ENCODE results near the gene CDCA5.

Gene CDCA5

DNA sequence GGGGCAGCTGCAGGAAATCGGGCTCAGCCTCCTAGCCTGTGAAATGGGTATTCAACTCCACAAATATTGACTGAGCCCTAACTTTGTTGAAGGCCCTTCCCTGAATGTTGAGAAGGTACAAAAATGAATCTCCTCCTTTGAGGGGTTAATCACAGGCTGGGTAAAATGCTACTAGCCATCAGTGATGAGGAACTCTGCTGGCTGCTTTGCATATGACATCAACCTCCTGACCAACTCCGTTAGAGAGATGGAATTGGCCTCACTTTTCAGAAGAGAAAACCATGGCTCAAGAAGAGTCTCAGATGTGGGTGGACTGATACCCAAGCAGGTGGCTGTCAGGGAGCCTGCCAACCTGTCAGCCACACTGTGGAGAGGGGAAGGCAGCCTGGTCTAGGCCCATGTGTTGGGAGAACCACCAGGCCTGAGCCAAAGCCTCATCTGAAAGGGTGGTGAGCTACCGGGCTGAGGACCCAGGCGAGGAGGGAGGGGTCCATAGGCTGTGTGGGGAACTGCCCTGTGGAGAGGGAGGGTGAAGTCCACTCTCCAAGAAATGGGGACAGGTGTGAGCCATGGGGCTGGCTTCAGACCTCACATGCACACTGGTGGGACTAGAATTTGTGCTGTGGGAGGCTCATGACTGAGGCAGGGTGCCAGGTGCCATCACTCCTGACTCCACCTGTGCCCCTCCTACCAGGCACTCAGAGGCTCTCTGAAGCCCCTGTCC lies 11.8 kb downstream of the CDCA5 start:
- no peak for DNase-seq (ENCODE audit: low spot score)

DNA sequence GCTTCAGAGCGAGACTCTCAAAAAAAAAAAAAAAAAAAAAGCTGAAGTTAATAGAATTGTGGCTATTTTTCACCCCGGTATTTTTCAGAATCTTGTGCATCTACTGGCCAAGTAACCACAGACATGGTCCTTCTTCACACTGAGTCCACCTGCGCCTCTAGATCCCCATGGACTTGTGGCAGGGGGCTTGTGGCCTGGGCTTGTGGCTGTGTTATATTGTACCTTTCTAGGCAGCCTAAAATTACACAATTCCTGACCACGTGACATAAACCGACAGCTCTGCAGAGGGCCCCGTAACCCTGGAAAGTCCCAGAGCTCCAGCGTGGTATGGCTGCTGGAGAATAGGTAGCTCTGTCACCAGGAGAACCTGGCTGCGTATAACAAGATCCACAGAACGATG lies 14.6 kb downstream of the CDCA5 start:
- no peak for DNase-seq (ENCODE audit: low spot score)

DNA sequence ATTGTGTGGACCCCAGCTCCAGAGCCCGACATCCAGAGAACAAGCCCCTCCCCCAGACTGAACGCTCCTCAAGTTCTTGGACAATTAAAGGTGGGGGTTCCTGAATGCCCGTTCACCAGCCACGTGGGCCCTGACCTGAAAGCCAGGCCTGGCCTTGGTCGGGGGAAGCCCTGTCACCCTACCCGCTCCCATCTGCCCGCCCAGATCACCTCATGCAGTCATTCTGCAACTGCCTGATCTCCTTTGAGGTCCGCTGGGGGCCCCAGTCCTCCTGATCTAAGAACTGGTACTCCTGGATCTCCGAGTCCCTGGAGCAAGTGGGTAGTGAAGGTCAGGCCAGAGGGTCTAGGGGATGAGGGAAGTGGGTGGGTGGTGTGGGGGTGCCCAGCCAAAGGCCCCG lies 16.4 kb downstream of the CDCA5 start:
- DNase-seq (ENCODE audit: low spot score) = no peak

DNA sequence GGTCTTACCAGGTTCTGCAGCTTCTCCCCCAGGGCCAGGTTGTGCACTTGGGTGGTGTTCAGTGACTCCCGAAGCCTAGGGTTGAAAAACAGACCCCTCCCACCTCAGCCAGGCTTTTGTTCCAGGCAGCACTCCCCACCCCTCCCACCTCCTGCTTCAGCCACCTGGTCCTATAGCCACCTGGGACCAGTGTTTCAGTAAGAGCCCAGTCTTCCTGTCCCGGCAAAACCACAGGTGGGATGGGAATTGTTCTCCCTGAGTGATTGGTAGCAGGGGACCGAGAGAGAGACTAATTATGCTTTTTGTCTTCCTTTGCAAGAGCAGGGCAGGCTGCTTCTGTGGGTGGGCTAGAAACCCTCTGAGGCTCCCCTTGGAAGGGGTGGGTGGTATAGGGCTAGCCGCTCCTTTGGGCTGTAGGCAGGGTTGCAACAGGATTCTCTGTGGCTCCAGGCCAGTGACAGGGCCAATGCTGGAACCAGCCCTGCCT lies 17.0 kb downstream of the CDCA5 start:
- DNase-seq (ENCODE audit: low spot score) = no peak

DNA sequence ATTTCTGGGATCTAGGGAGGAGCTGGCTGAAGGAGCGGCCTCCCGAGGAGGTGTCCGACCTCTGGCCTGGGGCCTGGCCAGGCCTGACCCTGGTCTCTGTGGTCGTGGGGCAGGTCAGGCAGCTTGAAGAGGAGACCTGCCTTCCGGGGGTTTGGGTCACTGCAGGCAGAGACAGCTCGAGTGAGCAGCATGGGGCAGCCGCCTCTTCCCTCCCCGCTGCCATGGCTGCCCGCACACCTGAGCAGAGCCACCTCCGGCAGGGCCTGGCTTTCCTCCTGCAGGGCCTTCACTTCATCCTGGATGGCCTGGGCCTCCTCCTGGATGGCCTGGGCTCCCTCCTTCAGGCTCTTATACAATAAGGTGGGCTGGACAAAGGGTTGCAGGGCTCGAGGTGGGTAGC lies 17.5 kb downstream of the CDCA5 start:
- no peak for DNase-seq (ENCODE audit: low spot score)

DNA sequence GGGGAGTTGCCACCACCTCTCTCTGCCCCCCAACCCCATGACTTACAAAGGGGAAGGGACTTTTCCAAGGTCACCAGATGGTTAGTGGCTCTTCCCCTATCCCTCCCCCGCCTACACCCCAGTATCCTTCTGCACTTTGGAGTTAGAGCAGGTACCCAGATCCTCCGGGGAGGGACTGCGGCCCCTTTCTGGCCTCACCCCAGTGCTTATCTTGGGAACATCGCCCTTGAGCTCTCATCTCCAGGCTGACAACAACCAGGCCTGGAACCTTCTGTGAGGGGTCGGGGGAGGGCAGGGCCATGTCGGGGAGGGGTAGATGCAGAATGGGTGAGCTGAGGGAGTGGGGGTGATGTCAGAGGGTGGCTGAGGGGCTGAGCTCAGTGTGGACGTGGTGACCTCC lies 18.0 kb downstream of the CDCA5 start:
- no peak for DNase-seq (ENCODE audit: low spot score)

DNA sequence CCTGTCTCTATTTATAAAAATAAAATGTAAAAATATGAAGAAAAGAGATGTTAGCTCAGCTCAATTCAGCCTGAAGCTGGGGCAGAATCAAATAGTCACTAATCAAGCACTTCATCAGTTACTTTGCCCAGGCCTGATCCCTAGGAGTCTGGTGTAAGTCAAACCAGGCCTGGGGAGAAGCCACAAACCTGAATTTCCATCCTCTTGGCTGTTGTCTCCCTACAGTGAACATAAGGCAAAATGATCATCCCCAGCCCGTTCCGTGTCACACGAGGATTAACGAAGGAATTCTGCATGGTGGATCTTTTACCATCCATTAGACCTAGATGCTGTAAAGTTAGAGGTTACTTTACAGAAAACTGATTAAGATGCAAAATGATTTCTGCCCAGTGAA lies 19.0 kb downstream of the CDCA5 start:
- no peak for DNase-seq (ENCODE audit: low spot score)

DNA sequence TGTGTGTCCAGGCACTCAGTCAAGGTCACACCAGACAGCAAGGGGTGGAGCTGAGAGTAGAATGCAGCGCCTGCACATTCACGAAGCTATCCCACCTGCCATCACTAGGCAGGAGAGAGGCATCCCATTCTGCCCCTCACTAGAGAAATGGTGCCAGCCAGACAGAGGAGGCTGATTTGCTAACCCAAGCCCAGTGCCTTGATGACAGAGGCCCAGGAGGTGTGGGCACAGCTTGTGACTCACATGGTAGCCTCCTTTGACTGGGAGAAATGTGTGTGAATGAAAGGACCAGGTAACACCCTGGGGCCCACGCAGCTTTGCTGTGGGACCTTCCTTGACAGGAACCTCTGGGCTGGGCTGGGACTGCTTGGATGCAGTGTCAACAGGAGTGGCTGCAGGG lies 20.3 kb downstream of the CDCA5 start:
- DNase-seq (ENCODE audit: low spot score) = no peak

DNA sequence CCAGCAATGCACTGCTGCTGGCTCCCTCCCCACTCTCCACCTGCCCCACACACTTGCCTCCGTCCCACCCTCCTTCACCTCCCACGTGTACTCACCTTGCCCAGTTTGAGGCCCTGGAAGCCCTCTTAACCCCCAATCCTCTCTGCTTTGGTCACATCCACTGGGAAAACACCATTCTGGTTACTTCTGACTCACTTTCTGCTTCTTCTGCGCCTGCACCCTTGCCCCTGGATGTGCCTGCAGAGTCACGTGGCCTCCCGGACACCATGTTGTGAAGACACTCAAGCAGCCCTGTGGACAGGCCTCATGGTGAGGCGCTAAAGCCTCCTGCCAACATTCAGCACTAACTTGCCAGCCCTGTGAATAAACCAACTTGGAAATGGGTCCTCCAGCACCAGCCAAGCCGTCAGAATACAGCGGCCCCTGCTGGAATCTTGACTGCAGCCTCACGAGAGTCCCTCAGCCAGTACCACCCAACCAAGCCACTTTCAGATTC lies 22.9 kb downstream of the CDCA5 start:
- no peak for DNase-seq (ENCODE audit: low spot score)

DNA sequence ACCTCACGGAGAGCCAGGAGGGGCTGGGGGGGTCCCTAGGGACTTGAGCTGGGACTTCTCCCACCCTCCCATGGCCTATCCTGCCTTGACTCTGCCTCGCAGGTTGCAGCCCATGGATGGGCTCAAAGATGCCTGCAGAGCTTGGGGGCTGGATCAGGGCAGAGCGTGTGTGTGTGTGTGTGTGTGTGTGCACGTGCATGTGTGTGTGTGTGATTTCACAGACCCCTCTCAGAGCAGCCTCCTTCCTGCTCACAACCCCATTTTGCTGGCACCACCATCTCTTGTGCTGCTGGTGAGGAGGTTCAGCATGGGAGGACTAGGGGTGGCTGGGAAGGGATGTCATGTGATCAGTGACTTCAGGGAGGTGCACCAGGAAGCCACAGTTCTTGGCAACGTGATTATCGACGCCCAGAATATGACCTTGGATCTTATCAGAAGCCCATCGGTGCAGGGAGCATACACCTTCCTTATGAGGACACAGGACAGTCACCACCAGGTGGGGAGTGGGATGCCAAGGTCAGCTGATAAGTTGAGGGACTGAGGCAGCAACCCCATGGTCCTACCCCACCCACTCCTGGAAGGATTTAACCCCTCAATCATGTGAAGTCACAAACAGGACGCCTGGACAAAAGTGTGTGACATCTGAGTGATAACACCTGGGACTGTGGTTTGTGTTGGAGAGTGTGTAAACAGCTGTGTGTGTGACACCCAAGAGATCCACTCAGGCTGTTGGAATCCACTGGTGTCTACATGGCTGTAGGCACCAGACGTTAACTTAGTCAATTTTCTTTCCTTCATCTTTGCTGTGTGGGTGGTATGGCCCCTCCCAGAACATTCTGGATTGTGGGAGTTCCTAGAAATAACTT lies 23.6 kb downstream of the CDCA5 start:
- no peak for DNase-seq (ENCODE audit: low spot score)

DNA sequence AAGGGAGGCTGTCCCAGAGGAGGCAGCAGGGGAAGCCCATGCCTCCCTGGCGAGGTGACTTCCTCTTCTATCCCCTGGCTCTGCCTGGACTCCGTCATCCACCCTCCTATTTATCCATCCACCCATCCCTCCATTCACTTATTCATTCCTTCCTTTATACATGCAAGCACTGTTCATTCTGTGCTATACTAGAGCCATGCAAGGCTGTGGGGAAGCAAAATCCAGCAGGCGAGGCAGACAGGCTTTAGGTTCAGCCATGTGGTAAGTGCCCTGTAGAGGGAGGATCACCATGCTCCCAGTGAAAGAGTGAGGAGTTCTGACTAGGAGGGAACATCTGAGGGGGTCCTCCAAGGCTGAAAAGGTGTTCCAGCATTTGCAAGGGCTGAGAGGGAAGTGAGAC lies 24.3 kb downstream of the CDCA5 start:
- DNase-seq (ENCODE audit: low spot score) = no peak

DNA sequence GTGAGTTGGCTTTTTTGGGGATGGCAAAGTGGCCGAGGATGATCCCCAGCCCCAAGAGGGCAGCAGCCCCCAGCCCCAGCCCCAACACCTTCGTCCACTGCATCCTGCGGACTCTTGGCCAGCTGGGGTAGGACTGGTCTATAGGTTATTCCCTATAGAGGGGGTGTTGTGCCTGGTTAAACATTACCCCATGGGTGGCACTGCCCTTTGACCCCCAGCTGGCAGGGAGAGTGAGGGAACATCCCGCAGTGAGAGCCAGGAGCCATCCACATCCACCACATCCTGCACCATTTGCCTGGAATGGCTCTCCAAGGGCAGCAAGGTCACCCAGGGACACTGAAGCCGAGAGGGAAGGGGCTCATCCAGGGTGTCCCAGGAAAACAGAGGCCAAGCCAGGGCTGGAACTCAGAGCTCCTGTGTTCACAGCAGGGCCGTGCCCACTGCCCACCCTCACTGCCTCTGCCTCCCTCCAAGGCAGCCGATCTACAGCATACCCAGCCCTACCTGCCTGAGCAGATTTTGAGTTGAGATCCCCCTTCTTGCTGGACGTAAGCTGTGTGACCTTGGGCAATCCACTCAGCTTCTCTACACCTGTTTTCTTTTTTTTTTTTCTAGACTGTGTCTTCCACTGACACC lies 25.3 kb downstream of the CDCA5 start, which contains the start of gene NAALADL1:
TSS of gene NAALADL1 (minus strand) at position 135 of the 636 bp plus-strand sequence. CDS start at position 103, 32 bp downstream.
- no peak for DNase-seq (ENCODE audit: low spot score)

DNA sequence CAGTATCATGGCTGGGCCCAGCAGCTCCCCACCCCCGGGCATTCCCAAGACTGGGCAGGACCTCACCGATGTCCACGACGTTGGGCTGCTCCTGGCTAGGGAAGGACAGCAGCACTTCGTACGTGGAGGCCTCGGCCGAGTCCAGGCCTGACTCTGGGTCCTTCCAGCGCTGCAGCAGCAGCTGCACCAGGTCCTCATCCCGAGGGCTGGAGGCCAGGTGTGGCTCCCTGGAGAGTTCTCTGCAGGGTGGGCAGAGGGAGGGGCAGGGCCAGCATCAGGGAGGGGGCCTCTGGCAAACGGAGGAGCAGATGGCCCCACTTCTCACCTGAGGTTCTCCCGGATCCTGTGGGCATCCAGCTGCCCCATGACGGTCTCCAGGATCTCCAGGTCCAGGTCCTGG lies 25.8 kb downstream of the CDCA5 start:
- no peak for DNase-seq (ENCODE audit: low spot score)

DNA sequence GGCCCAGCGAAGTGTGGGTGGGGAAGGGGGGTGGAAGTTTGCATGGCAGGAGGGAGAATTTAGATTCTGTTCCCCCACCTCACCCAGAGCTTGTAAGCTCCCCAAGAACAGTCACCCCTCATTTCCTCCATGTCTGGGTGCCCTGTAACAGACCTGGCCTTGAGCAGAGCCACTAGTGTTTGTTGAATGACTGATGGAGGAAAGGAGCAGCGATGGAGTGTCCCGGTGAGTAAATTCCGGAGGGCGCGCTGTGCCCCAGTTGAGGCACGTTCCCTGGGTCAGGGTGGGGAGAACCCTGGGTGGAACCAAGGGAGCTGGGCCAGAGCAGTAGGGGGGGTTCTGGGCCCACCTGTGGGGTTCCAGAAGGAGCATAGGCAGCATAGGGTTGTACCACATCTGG lies 26.3 kb downstream of the CDCA5 start:
- no peak for DNase-seq (ENCODE audit: low spot score)

DNA sequence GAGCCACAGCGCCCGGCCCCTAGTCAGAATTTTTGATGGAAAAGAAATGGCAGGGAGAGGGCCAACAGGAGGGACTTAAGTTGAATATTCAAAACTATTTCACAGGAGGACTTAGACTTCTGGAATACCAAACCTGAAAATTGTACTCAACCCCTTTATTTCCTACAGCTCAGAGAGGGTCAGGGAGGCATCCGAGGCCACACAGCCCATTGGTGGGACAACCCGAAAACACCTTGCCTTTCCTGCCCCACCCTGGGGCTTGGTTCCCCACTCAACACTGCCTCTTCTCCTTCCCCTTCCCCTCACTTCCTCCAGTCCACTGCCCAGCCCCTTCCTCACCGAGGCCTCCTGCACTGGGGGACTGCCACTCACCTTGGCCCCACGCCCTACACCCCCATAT lies 26.8 kb downstream of the CDCA5 start:
- no peak for DNase-seq (ENCODE audit: low spot score)

DNA sequence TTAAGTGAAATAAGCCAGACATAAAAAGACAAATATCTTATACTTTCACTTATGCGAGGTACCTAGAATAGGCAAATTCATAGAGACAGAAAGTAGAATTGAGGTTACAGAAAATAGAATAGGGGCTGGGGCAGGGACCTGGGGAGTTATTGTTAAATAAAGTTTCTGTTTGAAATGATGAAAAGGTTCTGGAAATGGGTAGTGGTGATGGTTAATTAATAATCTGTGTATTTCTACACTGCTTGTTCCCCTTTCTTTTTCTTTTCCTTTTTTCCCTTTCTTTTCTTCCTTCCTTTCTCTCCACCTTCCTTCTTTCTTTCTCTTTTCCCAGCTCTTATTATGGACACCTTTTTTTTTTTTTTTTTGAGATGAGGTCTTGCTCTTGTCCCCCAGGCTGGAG lies 28.3 kb downstream of the CDCA5 start:
- no peak for DNase-seq (ENCODE audit: low spot score)

DNA sequence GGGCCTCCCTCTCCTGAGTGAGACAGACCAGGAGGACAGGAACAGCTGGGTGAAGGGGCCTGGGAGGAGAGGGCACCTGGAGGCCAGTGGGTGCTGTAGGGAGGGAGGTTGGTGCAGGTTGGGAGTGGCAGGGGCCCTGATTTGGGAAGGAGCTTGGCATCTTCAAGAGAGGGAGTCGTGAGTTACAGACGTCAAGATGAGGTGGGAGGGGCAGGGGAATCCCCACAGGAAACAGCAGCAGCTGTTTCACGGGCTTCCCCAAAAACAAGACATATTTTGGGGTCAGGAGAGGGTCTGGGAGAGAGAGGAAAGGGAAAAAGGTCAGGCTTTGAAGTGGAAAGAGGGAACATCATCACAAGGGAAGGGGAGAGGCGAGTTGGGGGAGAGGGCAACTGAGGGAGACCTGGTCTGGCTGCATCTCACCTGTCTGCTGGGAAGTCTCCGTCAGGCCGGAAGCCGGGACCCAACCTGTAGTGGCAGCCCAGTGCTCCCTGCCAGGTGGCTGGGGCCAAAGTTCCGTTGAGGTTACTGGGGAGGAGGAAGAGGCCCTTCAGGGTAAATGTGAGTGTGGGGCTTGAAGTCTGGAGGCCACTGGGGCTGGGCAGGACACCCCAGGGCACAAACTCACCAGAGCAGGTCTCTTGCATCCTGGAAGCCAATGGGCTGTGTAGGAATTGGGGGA lies 29.9 kb downstream of the CDCA5 start:
- no peak for DNase-seq (ENCODE audit: low spot score)

DNA sequence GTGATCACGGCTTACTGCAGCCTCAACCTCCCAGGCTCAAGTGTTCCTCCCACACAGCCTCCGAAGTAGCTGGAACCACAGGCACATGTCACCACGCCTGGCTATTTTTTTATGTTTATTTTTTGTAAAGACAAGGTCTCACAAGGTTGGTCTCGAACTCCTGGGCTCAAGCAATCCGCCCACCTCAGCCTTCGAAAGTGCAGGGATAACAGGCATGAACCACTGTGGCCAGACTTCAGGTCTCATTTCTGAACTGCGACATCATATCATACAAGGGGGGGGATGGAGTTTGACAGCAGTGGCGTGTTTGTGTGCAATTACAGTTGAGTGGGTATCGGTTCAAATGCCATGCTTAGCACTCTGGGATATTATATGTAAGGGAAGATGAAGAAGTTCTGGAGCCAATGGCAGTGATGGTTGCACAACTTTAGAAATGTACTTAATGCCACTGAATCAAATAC lies 32.4 kb downstream of the CDCA5 start:
- DNase-seq (ENCODE audit: low spot score) = no peak

DNA sequence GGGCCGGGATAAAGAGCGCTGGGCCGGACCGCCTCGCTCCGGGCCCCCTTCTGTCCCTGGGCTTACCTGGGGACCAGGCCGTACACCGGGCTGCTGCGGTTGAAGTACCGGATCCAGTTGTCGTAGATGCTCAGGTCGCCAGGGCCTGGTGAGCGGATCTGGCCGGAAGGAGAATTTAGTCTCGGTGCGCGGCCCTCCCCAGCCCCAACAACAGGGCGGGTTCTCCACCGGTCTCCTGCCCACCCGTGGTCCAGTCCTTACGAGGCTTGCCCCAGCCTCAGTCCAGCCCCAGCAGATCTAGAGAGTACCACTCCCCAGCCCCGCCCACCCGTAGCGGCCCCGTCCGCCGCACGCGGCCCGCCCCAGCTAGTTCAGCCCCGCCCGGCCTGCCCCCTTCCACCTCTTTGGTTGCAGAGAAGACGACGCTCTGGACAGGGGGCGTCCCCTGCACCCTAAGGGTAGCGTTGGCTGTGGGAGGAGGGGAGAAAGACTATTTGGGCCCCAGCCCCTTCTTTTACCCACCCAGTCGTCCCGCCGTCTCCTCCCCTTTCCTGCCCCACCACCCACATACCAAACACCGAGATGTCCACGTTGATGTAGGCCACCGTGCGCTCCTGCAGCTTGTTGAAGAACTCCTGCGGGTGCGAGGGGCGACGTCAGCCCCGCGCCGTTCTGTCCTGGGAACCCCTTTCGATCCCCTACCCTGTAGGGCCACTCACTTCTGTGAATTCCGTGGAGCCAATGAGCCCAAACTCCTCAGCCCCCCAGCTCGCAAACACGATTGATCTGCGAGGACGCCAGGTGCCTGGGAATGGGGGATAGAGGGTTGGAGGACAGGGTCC lies 36.0 kb downstream of the CDCA5 start:
- DNase-seq (ENCODE audit: low spot score) = no peak

DNA sequence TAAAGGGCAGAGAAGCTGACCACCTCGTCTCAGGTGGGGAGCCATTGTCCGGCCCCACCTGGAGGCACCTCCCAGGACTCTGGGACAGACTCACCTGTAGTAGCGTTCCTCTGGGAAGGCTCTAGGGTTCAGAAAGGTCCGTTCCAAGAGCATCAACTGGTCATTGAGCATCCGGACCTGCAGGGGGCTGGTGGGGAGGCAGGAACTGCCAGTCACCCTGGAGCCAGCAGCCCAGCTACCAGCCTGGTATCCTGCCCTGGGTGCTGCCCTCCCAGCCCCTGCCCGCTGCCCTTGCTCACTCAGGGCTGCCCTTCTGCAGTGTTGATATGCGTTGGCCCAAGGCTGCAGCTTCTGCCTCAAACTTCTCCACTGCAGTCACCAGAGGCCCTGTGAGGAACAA lies 38.1 kb downstream of the CDCA5 start:
- no peak for DNase-seq (ENCODE audit: low spot score)

DNA sequence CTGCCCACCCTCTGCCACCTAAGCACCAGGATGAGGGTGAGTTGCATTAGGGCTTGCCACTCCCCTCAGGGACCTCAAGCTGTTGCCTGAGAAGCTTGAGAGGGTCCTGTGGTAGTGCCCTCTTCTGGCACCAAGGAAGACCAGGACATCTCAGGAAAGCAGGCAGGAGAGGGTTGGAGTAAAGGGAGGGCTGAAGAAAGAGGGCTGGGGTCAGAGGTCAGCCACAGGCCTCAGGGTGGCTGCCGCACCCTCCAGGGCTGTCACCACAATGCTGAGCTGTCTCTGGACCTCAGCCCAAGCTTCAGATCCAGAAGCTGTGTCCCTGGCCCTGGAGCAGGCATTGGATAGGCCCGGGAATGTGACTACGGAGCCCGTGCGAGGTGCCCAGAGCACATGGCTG lies 38.8 kb downstream of the CDCA5 start:
- DNase-seq (ENCODE audit: low spot score) = no peak
